IMR-90 (cell line): Measurements from ENCODE around the gene CYP4F2. TPM values are rescaled to one million over a fixed set of nuclear protein-coding genes. Genes with fewer than 3 reads are reported as not detected.

Experiments
- ATAC-seq: fragments of 200-7000 bp; cut with Tn5 transposase; 2 replicates; pipeline ENCODE4 v1.9.1; 2020; ENCODE audit warnings: low read depth, mild to moderate bottlenecking, moderate library complexity
- BruUV-seq: library from RNA; stranded (reverse); fragments of 400-500 nt; replicated peaks from 2 replicates; lab custom pipeline; 2021; lab: Mats Ljungman, UMichigan
- CTCF ChIA-PET: fragments of 300-600 bp; formaldehyde crosslinking; extraction: SDS; loops from one replicate; lab custom pipeline; 2021; ENCODE audit warnings: antibody characterized with exemption; lab: Yijun Ruan, JAX
- POLR2A ChIA-PET: fragments of 300-600 bp; sonication (Branson Sonifier 250); formaldehyde crosslinking; loops from one replicate; lab custom pipeline; 2022; ENCODE audit warnings: antibody characterized with exemption; ENCODE audit not compliant: unreplicated experiment; lab: Charles Lee
- DNase-seq: peaks from one replicate; pipeline ENCODE4 v3.0.0; 2013
- H2AFZ ChIP-seq: replicated peaks from 2 replicates; pipeline ENCODE3; 2013; ENCODE audit warnings: low read length, mild to moderate bottlenecking; ENCODE audit not compliant: poor library complexity
- H2AK5ac ChIP-seq: 2 replicates; pipeline ENCODE4 v1.6.1; 2013; ENCODE audit warnings: low read depth, low read length, inconsistent platforms
- H2AK9ac ChIP-seq: replicated peaks from 2 replicates; pipeline ENCODE3; 2013; ENCODE audit warnings: mild to moderate bottlenecking, low read depth, low read length, moderate library complexity; ENCODE audit not compliant: poor library complexity
- H2BK120ac ChIP-seq: 2 replicates; pipeline ENCODE4 v1.6.1; 2013; ENCODE audit warnings: low read depth, low read length, inconsistent platforms
- H2BK15ac ChIP-seq: 3 replicates; pipeline ENCODE4 v1.6.1; 2013; ENCODE audit warnings: low read depth, low read length, inconsistent platforms
- H2BK20ac ChIP-seq: 2 replicates; pipeline ENCODE4 v1.6.1; 2013; ENCODE audit warnings: low read depth, mild to moderate bottlenecking, inconsistent platforms, low read length, moderate library complexity
- H2BK5ac ChIP-seq: 2 replicates; pipeline ENCODE4 v1.6.1; 2013; ENCODE audit warnings: mild to moderate bottlenecking, low read depth, low read length, inconsistent platforms; ENCODE audit not compliant: poor library complexity, severe bottlenecking
- H3K14ac ChIP-seq: replicated peaks from 2 replicates; pipeline ENCODE4 v1.6.1; 2013; ENCODE audit warnings: low read depth, low read length, inconsistent platforms
- H3K18ac ChIP-seq: 2 replicates; pipeline ENCODE4 v1.6.1; 2013; ENCODE audit warnings: low read depth, low read length, control low read depth
- H3K23ac ChIP-seq: 2 replicates; pipeline ENCODE4 v1.6.1; 2013; ENCODE audit warnings: low read depth, low read length, inconsistent platforms
- H3K27ac ChIP-seq: 2 replicates; pipeline ENCODE4 v1.5.1; 2013; ENCODE audit warnings: mild to moderate bottlenecking, control low read depth, low read length; ENCODE audit not compliant: insufficient read depth
- H3K27me3 ChIP-seq: 2 replicates; pipeline ENCODE4 v1.6.1; 2013; ENCODE audit warnings: low read length; ENCODE audit not compliant: control insufficient read depth, insufficient read depth
- H3K36me3 ChIP-seq: 2 replicates; pipeline ENCODE4 v1.6.1; 2013; ENCODE audit warnings: low read length, mixed read lengths; ENCODE audit not compliant: control insufficient read depth, insufficient read depth
- H3K4ac ChIP-seq: 2 replicates; pipeline ENCODE4 v1.6.1; 2013; ENCODE audit warnings: low read depth, low read length, inconsistent platforms
- H3K4me1 ChIP-seq: 2 replicates; pipeline ENCODE4 v1.6.1; 2013; ENCODE audit warnings: low read length, mixed read lengths; ENCODE audit not compliant: control insufficient read depth, insufficient read depth
- H3K4me2 ChIP-seq: 2 replicates; pipeline ENCODE4 v1.6.1; 2013; ENCODE audit warnings: low read depth, mild to moderate bottlenecking, control low read depth, low read length, moderate library complexity
- H3K4me3 ChIP-seq: 2 replicates; pipeline ENCODE4 v1.5.1; 2013; ENCODE audit warnings: low read depth, mild to moderate bottlenecking, control low read depth, low read length, moderate library complexity; ENCODE audit not compliant: insufficient read depth
- H3K56ac ChIP-seq: 2 replicates; pipeline ENCODE4 v1.6.1; 2013; ENCODE audit warnings: low read length, inconsistent platforms; ENCODE audit not compliant: insufficient read depth; ENCODE audit errors: extremely low read depth
- H3K79me1 ChIP-seq, 2 experiments: 2 replicates each; pipeline ENCODE4 v1.6.1; 2013; ENCODE audit warnings: low read length in 2 of 2, inconsistent platforms in 1 of 2, low read depth in 1 of 2
- H3K9ac ChIP-seq: 2 replicates; pipeline ENCODE4 v1.6.1; 2013; ENCODE audit warnings: low read depth, low read length, control low read depth
- H3K9me1 ChIP-seq: 2 replicates; pipeline ENCODE4 v1.6.1; 2013; ENCODE audit warnings: low read length, inconsistent platforms; ENCODE audit not compliant: insufficient read depth
- H3K9me3 ChIP-seq: 2 replicates; pipeline ENCODE4 v1.6.1; 2013; ENCODE audit warnings: low read length; ENCODE audit not compliant: control insufficient read depth, insufficient read depth
- H4K20me1 ChIP-seq: 2 replicates; pipeline ENCODE4 v1.6.1; 2013; ENCODE audit warnings: low read length, inconsistent platforms; ENCODE audit not compliant: insufficient read depth
- H4K5ac ChIP-seq: 2 replicates; pipeline ENCODE4 v1.6.1; 2013; ENCODE audit warnings: mild to moderate bottlenecking, low read depth, low read length, control low read depth
- H4K8ac ChIP-seq, 2 experiments: 2 replicates each; pipeline ENCODE4 v1.6.1; 2013; ENCODE audit warnings: low read depth in 2 of 2, low read length in 2 of 2, control low read depth in 1 of 2, inconsistent platforms in 1 of 2
- H4K91ac ChIP-seq: 2 replicates; pipeline ENCODE4 v1.6.1; 2013; ENCODE audit warnings: low read depth, low read length, inconsistent platforms; ENCODE audit not compliant: insufficient read depth
- CHD1 ChIP-seq: IDR thresholded peaks from 2 replicates; pipeline ENCODE4 v1.6.1; 2012; ENCODE audit warnings: low read depth, low read length, improper control_type of control experiment
- MAFK ChIP-seq: IDR thresholded peaks from 2 replicates; pipeline ENCODE4 v1.6.1; 2012; ENCODE audit warnings: low read depth, low read length, improper control_type of control experiment
- MAZ ChIP-seq: IDR thresholded peaks from 2 replicates; pipeline ENCODE4 v1.6.1; 2012; ENCODE audit warnings: low read depth, mild to moderate bottlenecking, low read length, improper control_type of control experiment, moderate library complexity, borderline replicate concordance
- MXI1 ChIP-seq: IDR thresholded peaks from 2 replicates; pipeline ENCODE4 v1.6.1; 2012; ENCODE audit warnings: low read depth, mild to moderate bottlenecking, low read length, moderate library complexity, borderline replicate concordance
- POLR2A ChIP-seq: IDR thresholded peaks from 2 replicates; pipeline ENCODE4 v1.6.1; 2012; ENCODE audit warnings: mild to moderate bottlenecking, low read depth, low read length
- RAD21 ChIP-seq: IDR thresholded peaks from 2 replicates; pipeline ENCODE4 v1.6.1; 2012; ENCODE audit warnings: low read length, improper control_type of control experiment
- RCOR1 ChIP-seq: IDR thresholded peaks from 2 replicates; pipeline ENCODE4 v1.6.1; 2012; ENCODE audit warnings: mild to moderate bottlenecking, low read length, improper control_type of control experiment; ENCODE audit not compliant: insufficient replicate concordance
- RFX5 ChIP-seq: IDR thresholded peaks from 2 replicates; pipeline ENCODE4 v1.8.0; 2012; ENCODE audit warnings: low read depth, mild to moderate bottlenecking, low read length, moderate library complexity
- SMC3 ChIP-seq: fragments of 150-350 bp; IDR thresholded peaks from 2 replicates; pipeline ENCODE4 v1.6.1; 2016; ENCODE audit warnings: low read depth, mild to moderate bottlenecking, antibody characterized with exemption, low read length, moderate library complexity
- WGBS, 2 experiments: methylation state at CpG; one replicate each; pipeline versions ENCODE4 v1.1.5 to v1.1.7; 2013; ENCODE audit warnings: missing lambda C conversion rate in 2 of 2; ENCODE audit not compliant: insufficient read length in 1 of 2; ENCODE audit errors: extremely low coverage in 2 of 2; 5-methylcytosine and 5-hydroxymethylcytosine counted together
- dilution Hi-C: fragments of 300-500 bp; cut with HindIII; formaldehyde crosslinking; loops from one replicate; pipeline ENCODE4 v1.14.3; 2018; ENCODE audit warnings: low sequenced_read_pairs; ENCODE audit not compliant: unreplicated experiment
- in situ Hi-C: fragments of 300-500 bp; cut with MboI; formaldehyde crosslinking; loops from 3 replicates; pipeline ENCODE4 v1.14.3; 2019; ENCODE audit warnings: low sequenced_read_pairs, inconsistent platforms, mixed read lengths
- intact Hi-C: fragments of 100-400 bp; cut with micrococcal nuclease; formaldehyde crosslinking; loops from 2 replicates; pipeline ENCODE4 v1.10.0; 2022
- polyA plus RNA-seq, 3 experiments: library from polyadenylated mRNA; depleted of rRNA; stranded (reverse); fragments of >200 nt; gene quantifications; 2 replicates each; pipeline ENCODE4 v1.2.3, GENCODE V29; 2012; ENCODE audit warnings: low replicate concordance in 1 of 3
- total RNA-seq: library from RNA; depleted of rRNA; stranded (reverse); fragments of >200 nt; gene quantifications from 2 replicates; pipeline ENCODE4 v1.2.3, GENCODE V29; 2012
- TF ChIP-seq, protein P1 (sequence below): fragments of 150-350 bp; IDR thresholded peaks from 2 replicates; pipeline ENCODE4 v1.6.1; 2016; ENCODE audit warnings: low read depth, mild to moderate bottlenecking, low read length, moderate library complexity, borderline replicate concordance
- TF ChIP-seq, protein P2 (sequence below): conservative IDR thresholded peaks from 2 replicates; pipeline ENCODE4 v1.5.1; 2012; ENCODE audit warnings: mild to moderate bottlenecking, low read depth, low read length, improper control_type of control experiment
- TF ChIP-seq, protein P3 (sequence below): fragments of 150-350 bp; IDR thresholded peaks from 2 replicates; pipeline ENCODE4 v1.6.1; 2017; ENCODE audit warnings: mild to moderate bottlenecking, antibody characterized with exemption, low read length, low read depth

The CYP4F2 gene
- total and polyA plus RNA-seq, 2 of the 4 experiments (the other 2 are of a cell fraction): not detected

DNA sequence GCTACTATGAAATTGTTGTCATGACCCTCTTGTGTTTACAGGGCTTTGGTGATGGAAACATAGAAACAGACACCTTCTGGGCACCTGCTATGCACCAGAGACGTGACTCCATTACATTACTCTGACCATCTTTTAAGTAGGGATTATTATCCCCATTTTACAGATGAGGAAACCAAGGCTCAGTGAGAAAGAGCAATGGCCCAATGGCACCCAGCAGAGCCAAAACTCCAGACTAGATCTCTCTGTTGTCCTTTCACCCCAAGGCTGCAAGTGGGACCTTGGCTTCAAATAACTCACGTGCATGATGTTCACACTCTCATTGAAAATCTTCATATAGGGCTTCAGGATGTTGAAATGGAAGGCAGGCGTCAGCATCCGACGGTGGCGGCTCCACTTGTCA lies 5.9 kb downstream of the CYP4F2 start:
- BruUV-seq: no TSS peak
- H3K4me3 ChIP-seq: no peak overlapping the region
- no peak overlapping the region for H2BK5ac ChIP-seq
- no peak overlapping the region for H3K4ac ChIP-seq
- no peaks in the 10 kb centered on the region for H3K36me3 ChIP-seq
- H3K9ac ChIP-seq: no peak overlapping the region
- in situ Hi-C loops: no loop called here
- no peak overlapping the region for H2BK120ac ChIP-seq
- H3K4me2 ChIP-seq: no peak overlapping the region
- H3K27ac ChIP-seq: no peak overlapping the region
- H3K56ac ChIP-seq: no peak overlapping the region
- WGBS, 2 experiments: no CpG with 5 or more reads among the region's 6 CpGs
- H3K18ac ChIP-seq: no peak overlapping the region
- peaks cover 20% of the 10 kb centered on the region; the same call in 1 of the 2 replicates for H3K9me3 ChIP-seq
- no peaks in the 10 kb centered on the region for H3K4me1 ChIP-seq
- TF ChIP-seq CHD1: no peak
- no peak for TF ChIP-seq POLR2A
- no peak for TF ChIP-seq RFX5
- TF ChIP-seq SMC3: no peak
- TF ChIP-seq, protein P1, sequence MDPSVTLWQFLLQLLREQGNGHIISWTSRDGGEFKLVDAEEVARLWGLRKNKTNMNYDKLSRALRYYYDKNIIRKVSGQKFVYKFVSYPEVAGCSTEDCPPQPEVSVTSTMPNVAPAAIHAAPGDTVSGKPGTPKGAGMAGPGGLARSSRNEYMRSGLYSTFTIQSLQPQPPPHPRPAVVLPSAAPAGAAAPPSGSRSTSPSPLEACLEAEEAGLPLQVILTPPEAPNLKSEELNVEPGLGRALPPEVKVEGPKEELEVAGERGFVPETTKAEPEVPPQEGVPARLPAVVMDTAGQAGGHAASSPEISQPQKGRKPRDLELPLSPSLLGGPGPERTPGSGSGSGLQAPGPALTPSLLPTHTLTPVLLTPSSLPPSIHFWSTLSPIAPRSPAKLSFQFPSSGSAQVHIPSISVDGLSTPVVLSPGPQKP: no peak
- no peak for TF ChIP-seq MAZ
- TF ChIP-seq RAD21: no peak
- TF ChIP-seq, protein P2, sequence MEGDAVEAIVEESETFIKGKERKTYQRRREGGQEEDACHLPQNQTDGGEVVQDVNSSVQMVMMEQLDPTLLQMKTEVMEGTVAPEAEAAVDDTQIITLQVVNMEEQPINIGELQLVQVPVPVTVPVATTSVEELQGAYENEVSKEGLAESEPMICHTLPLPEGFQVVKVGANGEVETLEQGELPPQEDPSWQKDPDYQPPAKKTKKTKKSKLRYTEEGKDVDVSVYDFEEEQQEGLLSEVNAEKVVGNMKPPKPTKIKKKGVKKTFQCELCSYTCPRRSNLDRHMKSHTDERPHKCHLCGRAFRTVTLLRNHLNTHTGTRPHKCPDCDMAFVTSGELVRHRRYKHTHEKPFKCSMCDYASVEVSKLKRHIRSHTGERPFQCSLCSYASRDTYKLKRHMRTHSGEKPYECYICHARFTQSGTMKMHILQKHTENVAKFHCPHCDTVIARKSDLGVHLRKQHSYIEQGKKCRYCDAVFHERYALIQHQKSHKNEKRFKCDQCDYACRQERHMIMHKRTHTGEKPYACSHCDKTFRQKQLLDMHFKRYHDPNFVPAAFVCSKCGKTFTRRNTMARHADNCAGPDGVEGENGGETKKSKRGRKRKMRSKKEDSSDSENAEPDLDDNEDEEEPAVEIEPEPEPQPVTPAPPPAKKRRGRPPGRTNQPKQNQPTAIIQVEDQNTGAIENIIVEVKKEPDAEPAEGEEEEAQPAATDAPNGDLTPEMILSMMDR: no peak
- no peak for TF ChIP-seq RCOR1
- TF ChIP-seq MAFK: no peak
- TF ChIP-seq MXI1: no peak
- TF ChIP-seq, protein P3, sequence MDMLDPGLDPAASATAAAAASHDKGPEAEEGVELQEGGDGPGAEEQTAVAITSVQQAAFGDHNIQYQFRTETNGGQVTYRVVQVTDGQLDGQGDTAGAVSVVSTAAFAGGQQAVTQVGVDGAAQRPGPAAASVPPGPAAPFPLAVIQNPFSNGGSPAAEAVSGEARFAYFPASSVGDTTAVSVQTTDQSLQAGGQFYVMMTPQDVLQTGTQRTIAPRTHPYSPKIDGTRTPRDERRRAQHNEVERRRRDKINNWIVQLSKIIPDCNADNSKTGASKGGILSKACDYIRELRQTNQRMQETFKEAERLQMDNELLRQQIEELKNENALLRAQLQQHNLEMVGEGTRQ: no peak
- no peak overlapping the region for H4K5ac ChIP-seq
- no peak overlapping the region for H2BK20ac ChIP-seq
- no peak overlapping the region for H4K91ac ChIP-seq
- ChIA-PET CTCF (no interaction called here), POLR2A (no interaction called here)
- H2AK9ac ChIP-seq: no peak overlapping the region
- ATAC-seq (no peak), DNase-seq (no peak)
- intact Hi-C loops: no loop called here
- no peak overlapping the region for H3K14ac ChIP-seq
- no peak overlapping the region for H2AFZ ChIP-seq
- no peaks in the 10 kb centered on the region for H4K20me1 ChIP-seq
- H3K79me1 ChIP-seq: no peaks in the 10 kb centered on the region
- no peak overlapping the region for H2AK5ac ChIP-seq
- dilution Hi-C loops: no loop called here
- no peaks in the 10 kb centered on the region for H3K9me1 ChIP-seq
- no peak overlapping the region for H2BK15ac ChIP-seq
- H3K23ac ChIP-seq: no peak overlapping the region
- H3K27me3 ChIP-seq: no peaks in the 10 kb centered on the region
- H4K8ac ChIP-seq: no peak overlapping the region
